HG02973 (cell line): ENCODE results near the gene EPHB1.

Source experiments
- ATAC-seq: cut with Tn5 transposase; IDR thresholded peaks from one replicate; pipeline ENCODE4 v1.9.1; 2021; ENCODE audit warnings: moderate library complexity; ENCODE audit not compliant: unreplicated experiment

Gene EPHB1

DNA sequence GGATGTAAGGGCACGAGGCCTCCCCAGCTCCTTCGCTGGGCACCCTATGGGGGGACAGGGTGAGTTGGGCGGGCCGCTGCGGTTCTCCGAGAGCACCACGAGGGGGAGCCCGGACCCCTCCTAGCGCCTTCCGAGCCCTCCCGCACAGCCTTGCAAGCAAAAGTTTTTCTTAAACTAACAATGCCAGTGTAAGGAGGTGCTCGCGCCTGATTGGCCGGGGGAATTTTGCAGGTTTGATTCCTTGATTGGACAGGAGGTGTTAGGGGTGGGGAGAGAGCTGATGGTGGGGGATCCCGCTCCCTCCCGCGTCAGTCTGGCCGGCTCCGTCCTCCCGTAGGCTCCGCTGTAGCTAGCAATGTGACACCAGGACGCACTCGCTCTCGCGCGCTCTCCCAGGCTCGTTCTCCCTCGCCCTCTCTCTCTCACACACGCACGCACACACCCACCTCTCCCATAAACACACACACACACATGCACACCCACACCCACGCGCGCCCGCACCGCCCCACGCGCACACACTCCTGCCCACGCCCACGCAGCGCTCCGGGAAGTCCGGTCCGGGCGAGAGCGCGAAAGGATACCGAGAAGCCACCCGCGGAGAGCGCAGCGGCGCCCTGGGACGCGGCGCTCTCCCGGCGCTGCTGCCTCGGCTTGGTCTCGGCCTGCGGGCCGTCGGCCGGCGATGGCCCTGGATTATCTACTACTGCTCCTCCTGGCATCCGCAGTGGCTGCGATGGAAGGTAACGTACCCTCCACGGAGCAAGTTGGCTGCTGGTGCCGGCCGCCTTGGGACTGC, at the start of gene EPHB1:
Gene EPHB1, plus strand, starts transcription at position 311 of the 796 bp plus-strand sequence.
- ATAC-seq, result peak; percentile 76

DNA sequence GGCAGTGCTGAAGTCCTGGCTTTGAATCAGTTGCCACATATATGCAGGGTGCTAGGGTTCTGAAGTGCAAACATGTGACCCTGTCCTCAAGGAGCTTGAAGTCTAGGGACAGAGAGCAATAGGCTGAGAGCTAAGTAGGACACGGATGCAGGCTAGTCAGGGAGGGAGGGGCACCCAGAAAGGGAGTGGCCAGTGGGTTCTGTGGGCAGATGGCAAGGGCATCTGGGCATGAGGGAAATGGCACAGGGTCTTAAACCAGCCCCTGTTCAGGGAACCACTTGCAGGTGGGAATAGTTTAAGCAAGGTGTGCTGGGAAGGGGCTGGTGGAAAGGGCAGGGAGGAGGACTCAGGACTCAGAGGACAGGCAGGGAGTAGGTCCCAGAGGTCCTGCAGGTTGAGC, 46.4 kb upstream of the EPHB1 start:
- no peak for ATAC-seq

GRCh38 chr3:134749174-134749573, 45.9 kb upstream of the EPHB1 start:
- no peak for ATAC-seq

DNA sequence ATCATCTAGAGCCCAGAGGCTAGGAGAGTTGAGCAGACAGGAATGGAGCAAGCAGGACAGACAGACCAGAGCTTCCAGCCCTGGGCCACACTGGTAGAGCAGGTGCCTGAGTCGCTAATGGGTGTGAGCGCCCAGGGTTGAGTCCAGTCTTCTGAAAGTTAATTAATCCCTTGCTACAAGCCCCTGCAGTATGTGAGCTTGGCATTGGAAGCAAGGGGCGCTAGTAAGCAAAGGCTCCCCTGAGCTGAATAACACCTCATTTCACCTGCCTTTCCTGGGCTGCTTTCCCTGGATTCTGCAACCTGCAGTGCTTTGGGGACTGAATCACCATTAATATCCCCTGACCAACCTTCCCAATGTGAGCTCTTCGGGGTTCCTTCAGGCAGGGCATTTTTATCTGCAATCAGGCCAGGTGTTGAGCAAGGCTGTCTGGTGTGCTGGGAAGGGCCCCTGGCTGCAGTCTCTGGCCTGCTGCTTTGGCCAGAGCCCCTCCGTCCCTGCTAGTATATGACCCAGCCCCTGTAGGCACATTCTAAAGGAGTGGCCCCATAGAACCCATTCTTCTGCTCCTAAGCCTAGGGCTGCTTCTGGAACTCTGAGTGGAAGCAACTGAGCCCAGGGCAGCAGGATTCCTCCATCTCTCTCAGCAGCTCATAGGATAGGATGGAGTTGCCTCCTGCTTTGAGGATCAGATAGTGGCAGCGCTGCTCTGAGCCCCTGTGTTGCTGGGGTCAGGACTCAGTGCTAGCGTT, 45.1 kb upstream of the EPHB1 start:
- ATAC-seq, result no peak

GRCh38 chr3:134751831-134752230, 43.2 kb upstream of the EPHB1 start:
- ATAC-seq, result no peak

- no peak for ATAC-seq
These were observed 42.1 kb upstream of the EPHB1 start for GRCh38 chr3:134752761-134753461.

DNA sequence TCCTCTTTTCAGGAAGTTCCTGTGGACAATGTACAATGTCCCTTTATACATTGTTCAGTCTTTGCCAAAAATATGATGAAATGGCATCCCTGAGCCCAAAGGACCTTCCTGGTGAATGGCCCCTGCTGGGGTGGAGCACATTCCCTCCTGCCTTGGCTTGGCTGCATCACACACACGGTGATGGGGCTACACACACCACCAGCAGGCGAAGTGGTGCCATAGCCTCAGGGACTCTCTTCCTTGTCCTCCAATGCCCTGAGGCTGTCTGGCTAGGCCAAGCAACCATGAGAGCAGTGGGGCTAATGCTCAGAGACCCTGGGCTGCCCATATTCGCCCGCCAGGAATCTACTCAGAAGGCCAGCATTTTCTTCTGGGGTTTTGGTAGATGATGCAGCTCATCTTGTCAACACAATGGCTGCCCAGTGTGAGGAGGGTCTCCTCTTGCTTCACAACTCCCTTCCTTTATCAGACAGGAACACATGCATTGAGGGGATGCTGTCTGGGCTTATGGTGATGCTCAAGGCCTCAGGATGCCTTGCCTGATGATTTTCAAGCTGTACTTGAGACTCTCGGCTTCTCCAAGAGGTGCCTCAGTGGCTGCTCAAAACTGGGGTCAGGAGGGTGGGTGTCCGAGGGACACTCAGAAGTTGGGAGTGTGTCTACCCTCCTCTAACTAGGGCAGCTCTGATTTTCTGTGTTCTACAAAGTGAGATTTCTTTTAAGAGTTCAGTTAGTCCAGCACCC, 40.9 kb upstream of the EPHB1 start:
- no peak for ATAC-seq

DNA sequence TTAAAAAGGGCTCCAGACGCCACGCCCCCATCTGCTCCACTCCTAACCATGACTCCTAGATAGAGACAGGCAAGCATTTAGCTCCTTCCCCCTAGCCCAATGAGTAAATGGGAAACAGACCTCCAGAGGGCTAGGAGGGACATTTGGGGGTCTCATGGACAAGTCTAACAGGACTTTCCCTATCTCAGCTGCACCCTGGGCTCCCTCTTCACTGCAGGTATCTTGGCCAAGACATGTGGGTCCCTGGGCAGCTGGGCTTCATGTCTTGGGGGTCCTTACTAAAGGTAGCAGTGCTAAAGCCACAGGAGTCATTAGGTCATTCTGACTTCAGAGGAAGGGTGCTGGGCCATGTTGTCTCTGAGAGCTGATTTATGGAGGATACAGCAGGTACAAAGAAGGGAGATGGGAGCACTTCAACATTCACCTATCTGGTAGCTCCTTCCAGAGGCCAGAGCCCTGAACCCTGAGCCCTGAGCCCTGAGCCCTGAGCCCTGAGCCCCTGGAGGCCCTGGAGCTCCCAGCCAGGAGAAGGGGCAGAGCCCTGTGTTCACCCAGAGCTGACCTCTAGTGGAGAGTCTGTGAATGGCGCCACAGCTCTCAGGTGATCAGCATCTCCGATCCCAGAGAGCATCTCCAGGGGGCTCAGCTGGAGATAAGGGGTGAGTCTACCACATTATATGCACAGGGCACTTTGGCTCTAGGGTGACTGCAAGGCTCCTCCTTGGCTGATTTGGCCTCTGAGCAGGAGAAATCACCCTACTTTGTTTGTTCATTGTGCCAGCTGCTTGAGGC, 40.1 kb upstream of the EPHB1 start:
- peak; percentile 81 for ATAC-seq

DNA sequence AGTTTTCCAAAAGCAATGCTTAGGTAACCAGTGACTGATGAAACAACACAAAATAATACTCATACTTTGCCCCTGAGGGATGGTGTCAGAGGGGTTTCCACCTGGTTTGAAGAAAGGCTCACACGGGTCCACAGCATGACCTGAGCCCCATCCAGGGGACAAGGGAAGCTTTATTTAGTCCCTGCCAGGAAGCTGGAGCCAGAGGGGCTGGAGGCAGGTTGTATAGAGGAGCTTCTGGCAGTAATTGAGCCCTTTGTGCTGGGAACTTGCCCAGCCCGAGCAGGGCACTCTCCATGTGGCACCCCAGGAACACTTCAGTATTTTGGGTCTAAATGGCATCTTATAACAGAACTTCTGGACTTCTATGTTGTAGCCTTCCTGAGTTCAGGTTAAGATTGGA, 39.2 kb upstream of the EPHB1 start:
- ATAC-seq, result no peak

- ATAC-seq, result no peak
These were observed 37.5 kb upstream of the EPHB1 start for GRCh38 chr3:134757549-134758069.

- no peak for ATAC-seq
These were observed 33.8 kb upstream of the EPHB1 start for GRCh38 chr3:134761213-134761612.

- no peak for ATAC-seq
These were observed 33.0 kb upstream of the EPHB1 start for GRCh38 chr3:134762016-134762415.

DNA sequence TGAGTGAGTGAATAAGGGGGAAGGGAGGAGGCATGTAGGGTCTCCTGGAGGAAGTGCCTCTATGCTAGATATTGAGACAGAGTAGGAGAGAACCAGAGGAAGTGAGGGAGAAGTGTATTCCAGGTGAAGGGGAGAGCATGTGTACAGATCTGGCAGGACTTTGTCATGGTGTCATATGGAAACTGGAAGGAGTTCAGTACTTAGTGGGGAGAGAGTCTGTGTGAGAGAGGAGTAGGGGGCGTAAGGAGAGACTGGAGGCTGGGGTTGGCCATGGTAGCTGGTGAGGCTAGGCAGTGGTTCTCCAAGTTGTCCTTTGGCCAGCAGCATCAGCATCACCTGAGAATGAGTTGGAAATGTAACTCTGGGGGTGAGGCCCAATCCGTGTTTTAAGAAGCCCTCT, 29.6 kb upstream of the EPHB1 start:
- ATAC-seq, result no peak

DNA sequence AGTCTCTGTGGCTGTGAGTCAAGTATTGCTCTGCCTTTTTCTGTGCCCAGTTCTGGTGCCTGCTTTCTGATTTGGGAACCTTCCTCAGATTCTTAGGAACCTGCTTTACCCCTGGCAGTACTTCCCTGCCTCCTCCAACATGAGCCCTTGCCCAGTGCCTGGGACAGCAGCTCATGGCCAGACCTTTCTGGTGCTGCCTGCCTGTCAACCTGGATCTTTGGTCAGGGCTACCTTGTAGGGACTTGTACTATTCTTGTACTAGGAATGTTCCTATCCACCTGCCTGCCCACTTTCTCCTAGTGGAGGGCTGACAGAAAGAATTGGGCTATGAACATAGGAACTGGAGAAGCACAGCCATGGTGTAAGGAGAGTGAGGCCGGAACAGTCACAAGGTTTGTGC, 28.8 kb upstream of the EPHB1 start:
- no peak for ATAC-seq

DNA sequence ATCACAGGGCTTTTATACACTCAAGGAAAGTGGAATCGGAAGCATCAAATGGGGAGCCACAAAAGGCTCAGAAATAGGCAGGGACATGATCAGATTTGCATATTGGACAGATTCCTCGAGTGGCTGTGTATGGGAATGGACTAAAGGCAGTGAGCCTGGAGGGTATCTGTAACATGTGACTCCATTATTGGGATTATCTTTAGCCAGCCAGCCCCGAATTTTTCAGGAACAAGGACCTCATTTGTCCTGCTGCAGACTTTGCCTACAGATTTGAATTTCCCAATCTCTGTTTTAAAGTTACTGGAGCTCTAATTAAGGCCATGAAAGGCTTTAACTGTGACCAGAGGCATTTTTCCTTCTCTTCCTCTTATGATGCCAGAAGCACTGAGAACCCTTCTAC, 26.9 kb upstream of the EPHB1 start:
- no peak for ATAC-seq

- ATAC-seq, result no peak
These were observed 26.2 kb upstream of the EPHB1 start for GRCh38 chr3:134768837-134769236.

GRCh38 chr3:134769287-134769868, 25.7 kb upstream of the EPHB1 start:
- no peak for ATAC-seq

- no peak for ATAC-seq
These were observed 23.0 kb upstream of the EPHB1 start for GRCh38 chr3:134772011-134772410.

DNA sequence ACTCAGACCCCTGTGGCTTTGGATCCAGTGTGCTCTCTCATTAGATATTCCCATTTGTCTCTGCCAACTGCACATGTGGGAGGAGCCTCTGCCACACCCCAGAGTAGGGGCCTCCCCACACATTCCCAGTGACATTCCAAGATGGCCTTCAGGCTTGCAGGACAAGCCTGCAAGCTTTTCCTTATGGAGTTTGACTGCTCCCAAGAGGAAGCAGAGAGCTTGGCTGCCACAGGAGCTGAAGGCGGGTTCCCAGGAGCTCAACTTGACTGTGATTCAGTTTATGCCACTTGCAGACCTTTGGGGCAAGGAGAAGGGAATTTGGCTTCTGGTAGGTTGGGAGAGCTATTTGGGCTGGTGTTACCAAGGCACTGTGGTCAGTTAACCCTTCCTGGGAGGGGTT, 22.5 kb upstream of the EPHB1 start:
- ATAC-seq, result no peak

DNA sequence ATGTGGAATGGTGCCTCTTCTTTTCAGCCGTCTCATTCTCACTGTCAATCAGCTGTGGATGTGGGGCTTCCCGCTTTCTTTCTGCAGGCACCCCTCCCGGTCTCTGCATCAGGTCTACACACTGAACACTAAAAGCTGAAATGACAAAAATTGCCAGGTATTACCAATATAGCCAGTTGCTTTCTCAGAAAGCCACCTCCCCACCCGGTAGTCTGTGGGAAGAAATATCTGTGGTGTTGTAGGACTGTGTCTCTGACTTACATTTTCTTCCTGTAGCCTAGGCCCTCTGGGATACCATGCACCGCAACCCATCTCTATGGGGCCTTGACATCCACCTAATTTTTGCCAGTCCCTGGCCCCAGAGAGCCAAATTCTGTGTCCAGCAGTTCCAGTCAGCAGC, 19.2 kb upstream of the EPHB1 start:
- ATAC-seq, result no peak
